IMR-90 (cell line): ENCODE data around the gene TMEM63B.

Experiments used
- BHLHE40 ChIP-seq: fragments of 150-350 bp; IDR thresholded peaks from 2 replicates; pipeline ENCODE4 v1.6.1; 2016; ENCODE audit warnings: mild to moderate bottlenecking, low read depth, low read length
- CEBPB ChIP-seq: IDR thresholded peaks from 2 replicates; pipeline ENCODE4 v1.6.1; 2012; ENCODE audit warnings: low read depth, low read length, improper control_type of control experiment
- CHD1 ChIP-seq: IDR thresholded peaks from 2 replicates; pipeline ENCODE4 v1.6.1; 2012; ENCODE audit warnings: low read depth, low read length, improper control_type of control experiment
- CTCF ChIP-seq: conservative IDR thresholded peaks from 2 replicates; pipeline ENCODE4 v1.5.1; 2012; ENCODE audit warnings: mild to moderate bottlenecking, low read depth, low read length, improper control_type of control experiment
- ELK1 ChIP-seq: fragments of 150-350 bp; IDR thresholded peaks from 2 replicates; pipeline ENCODE4 v1.6.1; 2016; ENCODE audit warnings: low read depth, mild to moderate bottlenecking, low read length, moderate library complexity, borderline replicate concordance
- FOS ChIP-seq: fragments of 150-350 bp; IDR thresholded peaks from 2 replicates; pipeline ENCODE4 v1.6.1; 2016; ENCODE audit warnings: low read depth, low read length
- MAFK ChIP-seq: IDR thresholded peaks from 2 replicates; pipeline ENCODE4 v1.6.1; 2012; ENCODE audit warnings: low read depth, low read length, improper control_type of control experiment
- MAZ ChIP-seq: IDR thresholded peaks from 2 replicates; pipeline ENCODE4 v1.6.1; 2012; ENCODE audit warnings: low read depth, mild to moderate bottlenecking, low read length, improper control_type of control experiment, moderate library complexity, borderline replicate concordance
- MXI1 ChIP-seq: IDR thresholded peaks from 2 replicates; pipeline ENCODE4 v1.6.1; 2012; ENCODE audit warnings: low read depth, mild to moderate bottlenecking, low read length, moderate library complexity, borderline replicate concordance
- NFE2L2 ChIP-seq: fragments of 150-350 bp; IDR thresholded peaks from 2 replicates; pipeline ENCODE4 v1.6.1; 2016; ENCODE audit warnings: low read depth, mild to moderate bottlenecking, low read length
- POLR2A ChIP-seq: IDR thresholded peaks from 2 replicates; pipeline ENCODE4 v1.6.1; 2012; ENCODE audit warnings: mild to moderate bottlenecking, low read depth, low read length
- RAD21 ChIP-seq: IDR thresholded peaks from 2 replicates; pipeline ENCODE4 v1.6.1; 2012; ENCODE audit warnings: low read length, improper control_type of control experiment
- RFX5 ChIP-seq: IDR thresholded peaks from 2 replicates; pipeline ENCODE4 v1.8.0; 2012; ENCODE audit warnings: low read depth, mild to moderate bottlenecking, low read length, moderate library complexity
- SMC3 ChIP-seq: fragments of 150-350 bp; IDR thresholded peaks from 2 replicates; pipeline ENCODE4 v1.6.1; 2016; ENCODE audit warnings: low read depth, mild to moderate bottlenecking, antibody characterized with exemption, low read length, moderate library complexity

- TF ChIP-seq SMC3 (no peak), CTCF (no peak), POLR2A (no peak), CHD1 (no peak), RAD21 (no peak), CEBPB (no peak), MAFK (no peak), NFE2L2 (no peak), MAZ (no peak), RFX5 (no peak), BHLHE40 (no peak), MXI1 (no peak), FOS (no peak), ELK1 (no peak)
Measured at GRCh38 chr6:44097782-44098317, 29.5 kb upstream of the TMEM63B start.
